Measurements from ENCODE around the gene ACP1.

- TF ChIP-seq POLR2A (IDR thresholded peaks at IDR 0.05; ENCODE audit: low read depth, low read length) (no peak), POLR2AphosphoS5 (IDR thresholded peaks at IDR 0.05; ENCODE audit: low read depth, low read length) (no peak), TAF1 (IDR thresholded peaks at IDR 0.05; ENCODE audit: borderline replicate concordance, low read depth, low read length) (no peak)
Measured at GRCh38 chr2:255195-255594, 9.6 kb upstream of the ACP1 start.

Data from GM12892 (cell line).